Gastrocnemius medialis (tissue), 4 donors: ENCODE measurements around the gene SKA2. TPM values are rescaled to one million over a fixed set of nuclear protein-coding genes. Genes with fewer than 3 reads are reported as not detected.

Source experiments
- ATAC-seq, 2 donors: fragments of 150-250 bp; one replicate each; pipeline ENCODE4 v1.9.1; 2016
- DNase-seq, 2 donors: peaks; one replicate each; pipeline ENCODE4 v3.0.0-alpha.2; 2019
- H3K27ac ChIP-seq, 4 donors: fragments of 200-600 bp; sonication (generic); 1 replicate in 1 of 4; 2 replicates in 3 of 4; pipeline ENCODE4 v1.5.1; 2016 to 2018; ENCODE audit warnings: mild to moderate bottlenecking in 2 of 4, moderate library complexity in 1 of 4
- H3K27me3 ChIP-seq, 3 donors: fragments of 200-600 bp; sonication (generic) in 2 of 3; 1 replicate in 1 of 3; 2 replicates in 2 of 3; pipeline versions ENCODE4 v1.5.1 to v1.6.0; 2016 to 2019; ENCODE audit warnings: mild to moderate bottlenecking in 1 of 3, moderate library complexity in 1 of 3
- H3K36me3 ChIP-seq, 2 donors: fragments of 200-600 bp; sonication (generic) in 1 of 2; one replicate each; pipeline ENCODE4 v1.5.1; 2017 to 2018
- H3K4me1 ChIP-seq, 2 donors: fragments of 200-600 bp; sonication (generic) in 1 of 2; one replicate each; pipeline ENCODE4 v1.5.1; 2016 to 2017; ENCODE audit warnings: mild to moderate bottlenecking in 2 of 2
- H3K4me3 ChIP-seq, 4 donors: fragments of 200-600 bp; sonication (generic) in 3 of 4; 1 replicate in 1 of 4; 2 replicates in 3 of 4; pipeline ENCODE4 v1.5.1; 2016 to 2019; ENCODE audit warnings: mild to moderate bottlenecking in 2 of 4
- H3K9me3 ChIP-seq, 3 donors: fragments of 200-600 bp; sonication (generic) in 2 of 3; 1 replicate in 1 of 3; 2 replicates in 2 of 3; pipeline ENCODE4 v1.5.1; 2016 to 2019
- CTCF ChIP-seq, 5 experiments: fragments of 450-650 bp in 3 of 5; fragments of 200-600 bp in 2 of 5; sonication (generic) in 2 of 5; IDR thresholded peaks in 4 of 5; conservative IDR thresholded peaks in 1 of 5; 1 replicate in 4 of 5; 2 replicates in 1 of 5; pipeline ENCODE4 v1.5.1; 2016 to 2019; ENCODE audit warnings: antibody characterized with exemption in 5 of 5, mild to moderate bottlenecking in 3 of 5, moderate library complexity in 3 of 5
- POLR2A ChIP-seq, 2 donors: fragments of 450-650 bp; IDR thresholded peaks; one replicate each; pipeline ENCODE4 v1.6.1; 2017; ENCODE audit warnings: antibody characterized with exemption in 2 of 2, mild to moderate bottlenecking in 2 of 2, moderate library complexity in 2 of 2
- in situ Hi-C, 4 donors: fragments of 200-750 bp; cut with MboI; loops; one replicate each; pipeline versions ENCODE4 v1.15.0 to v1.8.0; 2017; ENCODE audit warnings: low sequenced_read_pairs in 4 of 4
- intact Hi-C: fragments of 100-400 bp; cut with DNase I; formaldehyde crosslinking; loops from one replicate; pipeline ENCODE4 v1.15.1; 2023; ENCODE audit warnings: low total_unique reads
- total RNA-seq, 4 donors: library from RNA; depleted of rRNA; stranded (reverse); fragments of >200 nt; gene quantifications; one replicate each; pipeline versions ENCODE4 v1.1.0 to v1.2.3, GENCODE V29; 2016

SKA2 gene
- total RNA-seq, 4 donors from 2014 or later, result 4.1 to 17.8 (median 8.7) TPM

GRCh38 chr17:59155439-59156177, 622 bp upstream of the SKA2 start, which contains the start of gene PRR11:
TSS of gene PRR11 (plus strand) at chr17:59155746. CDS start at chr17:59169753, 14,007 bp downstream.
- no peak for TF ChIP-seq POLR2A (IDR thresholded peaks at IDR 0.05)
- no peak for TF ChIP-seq CTCF (IDR thresholded peaks at IDR 0.05 in 4 of 5, conservative IDR thresholded peaks at IDR 0.05 in 1 of 5)
- in situ Hi-C loops (no loop called here), intact Hi-C loops (loop anchor here (5.0 kb wide), 3 partner anchors 48 to 638 kb away; partner anchors contain the start of genes GDPD1 and TRIM37)
- H3K27ac ChIP-seq, result peak within 1 kb of the TSS; percentile 60 to 74 (median 71)
- H3K36me3 ChIP-seq, result no peaks in the 10 kb centered on the region
- peak; percentile 95 to 97 for DNase-seq
- peaks cover 9 to 12% of the 10 kb centered on the region in 2 donors for H3K4me1 ChIP-seq
- H3K27me3 ChIP-seq, result no peaks in the 10 kb centered on the region
- peak within 1 kb of the TSS; percentile 75 to 94 (median 86) for H3K4me3 ChIP-seq
- no peaks in the 10 kb centered on the region for H3K9me3 ChIP-seq
- peak; percentile 94 to 97 for ATAC-seq

GRCh38 chr17:59154292-59154720, 680 bp downstream of the SKA2 start:
- ATAC-seq, result no peak

GRCh38 chr17:59152925-59153324, 2.1 kb downstream of the SKA2 start:
- Histone ChIP-seq H3K27ac (no peak overlapping the region), H3K9me3 (no peaks in the 10 kb centered on the region), H3K4me3 (no peak overlapping the region), H3K4me1 (peaks cover 9 to 12% of the 10 kb centered on the region in 2 donors), H3K27me3 (no peaks in the 10 kb centered on the region), H3K36me3 (no peaks in the 10 kb centered on the region)
- intact Hi-C loops (no loop called here), in situ Hi-C loops (no loop called here)
- no peak for ATAC-seq
- DNase-seq, result no peak
- TF ChIP-seq POLR2A (IDR thresholded peaks at IDR 0.05) (no peak), CTCF (IDR thresholded peaks at IDR 0.05 in 4 of 5, conservative IDR thresholded peaks at IDR 0.05 in 1 of 5) (no peak)

More at GRCh38 chr17:59154292-59154720, 680 bp downstream of the SKA2 start:
- intact Hi-C loops (no loop called here), in situ Hi-C loops (no loop called here)
- H3K9me3 ChIP-seq, result no peaks in the 10 kb centered on the region
- H3K27me3 ChIP-seq, result no peaks in the 10 kb centered on the region
- peak overlapping the region; percentile 60 to 74 (median 71) for H3K27ac ChIP-seq
- TF ChIP-seq CTCF (IDR thresholded peaks at IDR 0.05 in 4 of 5, conservative IDR thresholded peaks at IDR 0.05 in 1 of 5) (no peak), POLR2A (IDR thresholded peaks at IDR 0.05) (no peak)
- H3K4me1 ChIP-seq, result peaks cover 9 to 12% of the 10 kb centered on the region in 2 donors
- peak overlapping the region; percentile 75 to 94 (median 86) for H3K4me3 ChIP-seq
- DNase-seq, result no peak
- no peaks in the 10 kb centered on the region for H3K36me3 ChIP-seq

GRCh38 chr17:59151591-59151990, 3.4 kb downstream of the SKA2 start:
- intact Hi-C loops, result no loop called here
- DNase-seq (no peak), ATAC-seq (no peak)
- H3K4me1 ChIP-seq, result peaks cover 9 to 12% of the 10 kb centered on the region in 2 donors
- no peaks in the 10 kb centered on the region for H3K36me3 ChIP-seq
- H3K27ac ChIP-seq, result no peak overlapping the region
- no peak overlapping the region for H3K4me3 ChIP-seq
- no peaks in the 10 kb centered on the region for H3K27me3 ChIP-seq
- in situ Hi-C loops, result no loop called here
- H3K9me3 ChIP-seq, result no peaks in the 10 kb centered on the region
- TF ChIP-seq CTCF (IDR thresholded peaks at IDR 0.05 in 4 of 5, conservative IDR thresholded peaks at IDR 0.05 in 1 of 5) (no peak), POLR2A (IDR thresholded peaks at IDR 0.05) (no peak)
